T-helper 2 cell treated with Interferon-gamma antibody and Interleukin-4, amounts not matched to agents 100 ng/mL and 5 ng/mL, for 36 hours (primary cell): Measurements from ENCODE around the gene CBY1. TPM values are rescaled to one million over a fixed set of nuclear protein-coding genes. Genes with fewer than 3 reads are reported as not detected.

Source experiments
- intact Hi-C: fragments of 100-400 bp; cut with micrococcal nuclease; formaldehyde crosslinking; loops from one replicate; pipeline ENCODE4 v1.15.1; 2023
- total RNA-seq: library from RNA; stranded (reverse); gene quantifications from 2 replicates; pipeline ENCODE4 v1.2.3, GENCODE V29; 2022

CBY1 gene
- total RNA-seq, 1 donor from 2014 or later = 10.2 TPM

DNA sequence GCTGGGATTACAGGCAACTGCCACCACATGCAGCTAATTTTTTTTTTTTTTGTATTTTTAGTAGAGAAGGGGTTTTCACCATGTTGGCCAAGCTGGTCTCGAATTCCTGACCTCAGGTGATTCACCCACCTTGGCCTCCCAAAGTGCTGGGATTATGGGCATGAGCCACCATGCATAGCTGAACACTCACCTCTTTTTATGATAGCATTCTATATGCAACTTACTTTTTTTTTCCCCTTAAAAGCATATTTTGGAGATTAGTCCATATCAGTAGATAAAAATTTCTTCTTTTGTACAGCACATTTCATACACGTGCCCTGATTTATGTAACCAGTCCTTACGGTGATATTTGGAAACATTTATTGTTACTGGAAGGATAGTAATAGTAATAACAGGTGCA is 63.9 kb downstream of the CBY1 start:
- intact Hi-C loops = no loop called here

DNA sequence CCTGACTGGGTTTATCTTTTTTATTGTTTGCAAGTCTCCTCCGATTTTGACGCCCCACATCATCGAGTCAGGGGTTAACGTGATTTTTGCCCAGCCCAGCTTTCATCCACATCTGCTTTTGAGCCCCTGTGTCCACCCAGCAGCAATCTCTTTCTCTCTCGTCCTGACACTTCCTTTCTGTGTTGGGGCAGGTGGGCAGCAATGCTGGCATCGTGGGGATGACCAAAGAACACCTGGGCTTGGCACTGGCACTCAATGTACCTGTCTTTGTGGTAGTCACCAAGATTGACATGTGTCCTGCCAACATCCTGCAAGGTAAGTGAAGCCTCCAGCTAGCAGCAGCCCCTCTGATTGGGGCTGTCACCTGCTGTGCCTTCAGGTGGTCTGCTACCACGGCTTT is 65.1 kb downstream of the CBY1 start:
- intact Hi-C loops = no loop called here

Other genes with a start within 250 kb of the CBY1 start
- not detected in 2 replicates for gene KCNJ4, start 201.4 kb upstream of the CBY1 start, total RNA-seq
- gene KDELR3, start 188.5 kb upstream of the CBY1 start, total RNA-seq = 1.3 and 1.6 TPM in 2 replicates
- 423 and 434 TPM in 2 replicates for gene DDX17, start 150.3 kb upstream of the CBY1 start, total RNA-seq
- 12.5 and 13.0 TPM in 2 replicates for gene DMC1, start 86.5 kb upstream of the CBY1 start, total RNA-seq
- gene FAM227A, start 246 bp upstream of the CBY1 start, total RNA-seq = 0.11 TPM in 1 of 2 replicates, not detected in the other
- 101 and 113 TPM in 2 replicates for gene TOMM22, start 25.3 kb downstream of the CBY1 start, total RNA-seq
- 68.6 and 71.7 TPM in 2 replicates for gene JOSD1, start 44.3 kb downstream of the CBY1 start, total RNA-seq
- gene GTPBP1, start 49.3 kb downstream of the CBY1 start, total RNA-seq = 74.4 and 78.8 TPM in 2 replicates
- gene SUN2, start 99.4 kb downstream of the CBY1 start, total RNA-seq = 472 and 473 TPM in 2 replicates
- gene DNAL4, start 137.5 kb downstream of the CBY1 start, total RNA-seq = 6.7 and 6.8 TPM in 2 replicates
- gene NPTXR, start 187.4 kb downstream of the CBY1 start, total RNA-seq = 0.93 and 0.95 TPM in 2 replicates
- gene CBX6, start 215.6 kb downstream of the CBY1 start, total RNA-seq = 64.3 and 67.9 TPM in 2 replicates